IMR-90 (cell line): ENCODE data around the gene SLC6A2. TPM values are rescaled to one million over a fixed set of nuclear protein-coding genes. Genes with fewer than 3 reads are reported as not detected.

ENCODE experiments used
- ATAC-seq: fragments of 200-7000 bp; cut with Tn5 transposase; 2 replicates; pipeline ENCODE4 v1.9.1; 2020; ENCODE audit warnings: low read depth, mild to moderate bottlenecking, moderate library complexity
- BruUV-seq: library from RNA; stranded (reverse); fragments of 400-500 nt; replicated peaks from 2 replicates; lab custom pipeline; 2021; lab: Mats Ljungman, UMichigan
- CTCF ChIA-PET: fragments of 300-600 bp; formaldehyde crosslinking; extraction: SDS; loops from one replicate; lab custom pipeline; 2021; ENCODE audit warnings: antibody characterized with exemption; lab: Yijun Ruan, JAX
- POLR2A ChIA-PET: fragments of 300-600 bp; sonication (Branson Sonifier 250); formaldehyde crosslinking; loops from one replicate; lab custom pipeline; 2022; ENCODE audit warnings: antibody characterized with exemption; ENCODE audit not compliant: unreplicated experiment; lab: Charles Lee
- DNase-seq: peaks from one replicate; pipeline ENCODE4 v3.0.0; 2013
- H2AFZ ChIP-seq: replicated peaks from 2 replicates; pipeline ENCODE3; 2013; ENCODE audit warnings: low read length, mild to moderate bottlenecking; ENCODE audit not compliant: poor library complexity
- H2AK5ac ChIP-seq: 2 replicates; pipeline ENCODE4 v1.6.1; 2013; ENCODE audit warnings: low read depth, low read length, inconsistent platforms
- H2AK9ac ChIP-seq: replicated peaks from 2 replicates; pipeline ENCODE3; 2013; ENCODE audit warnings: mild to moderate bottlenecking, low read depth, low read length, moderate library complexity; ENCODE audit not compliant: poor library complexity
- H2BK120ac ChIP-seq: 2 replicates; pipeline ENCODE4 v1.6.1; 2013; ENCODE audit warnings: low read depth, low read length, inconsistent platforms
- H2BK15ac ChIP-seq: 3 replicates; pipeline ENCODE4 v1.6.1; 2013; ENCODE audit warnings: low read depth, low read length, inconsistent platforms
- H2BK20ac ChIP-seq: 2 replicates; pipeline ENCODE4 v1.6.1; 2013; ENCODE audit warnings: low read depth, mild to moderate bottlenecking, inconsistent platforms, low read length, moderate library complexity
- H2BK5ac ChIP-seq: 2 replicates; pipeline ENCODE4 v1.6.1; 2013; ENCODE audit warnings: mild to moderate bottlenecking, low read depth, low read length, inconsistent platforms; ENCODE audit not compliant: poor library complexity, severe bottlenecking
- H3K14ac ChIP-seq: replicated peaks from 2 replicates; pipeline ENCODE4 v1.6.1; 2013; ENCODE audit warnings: low read depth, low read length, inconsistent platforms
- H3K18ac ChIP-seq: 2 replicates; pipeline ENCODE4 v1.6.1; 2013; ENCODE audit warnings: low read depth, low read length, control low read depth
- H3K23ac ChIP-seq: 2 replicates; pipeline ENCODE4 v1.6.1; 2013; ENCODE audit warnings: low read depth, low read length, inconsistent platforms
- H3K27ac ChIP-seq: 2 replicates; pipeline ENCODE4 v1.5.1; 2013; ENCODE audit warnings: mild to moderate bottlenecking, control low read depth, low read length; ENCODE audit not compliant: insufficient read depth
- H3K27me3 ChIP-seq: 2 replicates; pipeline ENCODE4 v1.6.1; 2013; ENCODE audit warnings: low read length; ENCODE audit not compliant: control insufficient read depth, insufficient read depth
- H3K36me3 ChIP-seq: 2 replicates; pipeline ENCODE4 v1.6.1; 2013; ENCODE audit warnings: low read length, mixed read lengths; ENCODE audit not compliant: control insufficient read depth, insufficient read depth
- H3K4ac ChIP-seq: 2 replicates; pipeline ENCODE4 v1.6.1; 2013; ENCODE audit warnings: low read depth, low read length, inconsistent platforms
- H3K4me1 ChIP-seq: 2 replicates; pipeline ENCODE4 v1.6.1; 2013; ENCODE audit warnings: low read length, mixed read lengths; ENCODE audit not compliant: control insufficient read depth, insufficient read depth
- H3K4me2 ChIP-seq: 2 replicates; pipeline ENCODE4 v1.6.1; 2013; ENCODE audit warnings: low read depth, mild to moderate bottlenecking, control low read depth, low read length, moderate library complexity
- H3K4me3 ChIP-seq: 2 replicates; pipeline ENCODE4 v1.5.1; 2013; ENCODE audit warnings: low read depth, mild to moderate bottlenecking, control low read depth, low read length, moderate library complexity; ENCODE audit not compliant: insufficient read depth
- H3K56ac ChIP-seq: 2 replicates; pipeline ENCODE4 v1.6.1; 2013; ENCODE audit warnings: low read length, inconsistent platforms; ENCODE audit not compliant: insufficient read depth; ENCODE audit errors: extremely low read depth
- H3K79me1 ChIP-seq, 2 experiments: 2 replicates each; pipeline ENCODE4 v1.6.1; 2013; ENCODE audit warnings: low read length in 2 of 2, inconsistent platforms in 1 of 2, low read depth in 1 of 2
- H3K9ac ChIP-seq: 2 replicates; pipeline ENCODE4 v1.6.1; 2013; ENCODE audit warnings: low read depth, low read length, control low read depth
- H3K9me1 ChIP-seq: 2 replicates; pipeline ENCODE4 v1.6.1; 2013; ENCODE audit warnings: low read length, inconsistent platforms; ENCODE audit not compliant: insufficient read depth
- H3K9me3 ChIP-seq: 2 replicates; pipeline ENCODE4 v1.6.1; 2013; ENCODE audit warnings: low read length; ENCODE audit not compliant: control insufficient read depth, insufficient read depth
- H4K20me1 ChIP-seq: 2 replicates; pipeline ENCODE4 v1.6.1; 2013; ENCODE audit warnings: low read length, inconsistent platforms; ENCODE audit not compliant: insufficient read depth
- H4K5ac ChIP-seq: 2 replicates; pipeline ENCODE4 v1.6.1; 2013; ENCODE audit warnings: mild to moderate bottlenecking, low read depth, low read length, control low read depth
- H4K8ac ChIP-seq, 2 experiments: 2 replicates each; pipeline ENCODE4 v1.6.1; 2013; ENCODE audit warnings: low read depth in 2 of 2, low read length in 2 of 2, control low read depth in 1 of 2, inconsistent platforms in 1 of 2
- H4K91ac ChIP-seq: 2 replicates; pipeline ENCODE4 v1.6.1; 2013; ENCODE audit warnings: low read depth, low read length, inconsistent platforms; ENCODE audit not compliant: insufficient read depth
- BHLHE40 ChIP-seq: fragments of 150-350 bp; IDR thresholded peaks from 2 replicates; pipeline ENCODE4 v1.6.1; 2016; ENCODE audit warnings: mild to moderate bottlenecking, low read depth, low read length
- MAFK ChIP-seq: IDR thresholded peaks from 2 replicates; pipeline ENCODE4 v1.6.1; 2012; ENCODE audit warnings: low read depth, low read length, improper control_type of control experiment
- POLR2A ChIP-seq: IDR thresholded peaks from 2 replicates; pipeline ENCODE4 v1.6.1; 2012; ENCODE audit warnings: mild to moderate bottlenecking, low read depth, low read length
- SMC3 ChIP-seq: fragments of 150-350 bp; IDR thresholded peaks from 2 replicates; pipeline ENCODE4 v1.6.1; 2016; ENCODE audit warnings: low read depth, mild to moderate bottlenecking, antibody characterized with exemption, low read length, moderate library complexity
- WGBS, 2 experiments: methylation state at CpG; one replicate each; pipeline versions ENCODE4 v1.1.5 to v1.1.7; 2013; ENCODE audit warnings: missing lambda C conversion rate in 2 of 2; ENCODE audit not compliant: insufficient read length in 1 of 2; ENCODE audit errors: extremely low coverage in 2 of 2; 5-methylcytosine and 5-hydroxymethylcytosine counted together
- dilution Hi-C: fragments of 300-500 bp; cut with HindIII; formaldehyde crosslinking; loops from one replicate; pipeline ENCODE4 v1.14.3; 2018; ENCODE audit warnings: low sequenced_read_pairs; ENCODE audit not compliant: unreplicated experiment
- in situ Hi-C: fragments of 300-500 bp; cut with MboI; formaldehyde crosslinking; loops from 3 replicates; pipeline ENCODE4 v1.14.3; 2019; ENCODE audit warnings: low sequenced_read_pairs, inconsistent platforms, mixed read lengths
- intact Hi-C: fragments of 100-400 bp; cut with micrococcal nuclease; formaldehyde crosslinking; loops from 2 replicates; pipeline ENCODE4 v1.10.0; 2022
- polyA plus RNA-seq, 3 experiments: library from polyadenylated mRNA; depleted of rRNA; stranded (reverse); fragments of >200 nt; gene quantifications; 2 replicates each; pipeline ENCODE4 v1.2.3, GENCODE V29; 2012; ENCODE audit warnings: low replicate concordance in 1 of 3
- total RNA-seq: library from RNA; depleted of rRNA; stranded (reverse); fragments of >200 nt; gene quantifications from 2 replicates; pipeline ENCODE4 v1.2.3, GENCODE V29; 2012
- TF ChIP-seq, protein P1 (sequence below): fragments of 150-350 bp; IDR thresholded peaks from 2 replicates; pipeline ENCODE4 v1.6.1; 2017; ENCODE audit warnings: mild to moderate bottlenecking, antibody characterized with exemption, low read length, low read depth

The SLC6A2 gene
- total and polyA plus RNA-seq, 2 of the 4 experiments (the other 2 are of a cell fraction) = not detected

- TF ChIP-seq BHLHE40 (no peak), POLR2A (no peak), SMC3 (no peak), MAFK (no peak)
- TF ChIP-seq, protein P1, sequence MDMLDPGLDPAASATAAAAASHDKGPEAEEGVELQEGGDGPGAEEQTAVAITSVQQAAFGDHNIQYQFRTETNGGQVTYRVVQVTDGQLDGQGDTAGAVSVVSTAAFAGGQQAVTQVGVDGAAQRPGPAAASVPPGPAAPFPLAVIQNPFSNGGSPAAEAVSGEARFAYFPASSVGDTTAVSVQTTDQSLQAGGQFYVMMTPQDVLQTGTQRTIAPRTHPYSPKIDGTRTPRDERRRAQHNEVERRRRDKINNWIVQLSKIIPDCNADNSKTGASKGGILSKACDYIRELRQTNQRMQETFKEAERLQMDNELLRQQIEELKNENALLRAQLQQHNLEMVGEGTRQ = no peak
- Histone ChIP-seq H3K9me3 (no peaks in the 10 kb centered on the region), H2BK20ac (no peak overlapping the region), H3K4me3 (no peak overlapping the region), H3K23ac (no peak overlapping the region), H3K4me2 (no peak overlapping the region), H3K79me1 (no peaks in the 10 kb centered on the region), H3K14ac (no peak overlapping the region), H2AK5ac (no peak overlapping the region), H2BK15ac (no peak overlapping the region), H3K18ac (no peak overlapping the region), H3K4me1 (no peaks in the 10 kb centered on the region), H3K27ac (no peak overlapping the region), H3K9me1 (no peaks in the 10 kb centered on the region), H3K56ac (no peak overlapping the region), H2AFZ (no peak overlapping the region), H3K9ac (no peak overlapping the region), H4K20me1 (no peaks in the 10 kb centered on the region), H4K91ac (no peak overlapping the region), H3K27me3 (peaks cover 2% of the 10 kb centered on the region; the same call in 1 of the 2 replicates), H2AK9ac (no peak overlapping the region), H3K4ac (no peak overlapping the region), H3K36me3 (no peaks in the 10 kb centered on the region), H2BK120ac (no peak overlapping the region), H2BK5ac (no peak overlapping the region), H4K8ac (no peak overlapping the region), H4K5ac (no peak overlapping the region)
- no TSS peak for BruUV-seq
- no peak for ATAC-seq
- CTCF ChIA-PET = no interaction called here
- DNase-seq = no peak
- dilution Hi-C loops (no loop called here), intact Hi-C loops (no loop called here), in situ Hi-C loops (no loop called here)
- WGBS, 2 experiments = 67% methylated on average over 3 of the region's 7 CpGs; no CpG with 5 or more reads in 1 of the 2 experiments
- POLR2A ChIA-PET = no interaction called here
Observed at GRCh38 chr16:55682086-55682485, 26.3 kb downstream of the SLC6A2 start.
